Liver (tissue), 9 donors: Measurements from ENCODE around the gene CLCN4. TPM values are rescaled to one million over a fixed set of nuclear protein-coding genes. Genes with fewer than 3 reads are reported as not detected.

ENCODE experiments used
- DNase-seq: peaks from one replicate; pipeline ENCODE4 v3.0.0-alpha.2; 2017; ENCODE audit warnings: low spot score
- H3K27ac ChIP-seq, 2 donors: one replicate each; pipeline ENCODE4 v1.7.0; 2013; ENCODE audit warnings: inconsistent platforms in 2 of 2, low read length in 2 of 2, control low read depth in 1 of 2, low read depth in 1 of 2, mild to moderate bottlenecking in 1 of 2
- H3K27me3 ChIP-seq, 4 donors: one replicate each; pipeline versions ENCODE4 v1.6.1 to v1.7.0; 2013; ENCODE audit warnings: low read length in 3 of 4, inconsistent platforms in 1 of 4, mild to moderate bottlenecking in 1 of 4, moderate library complexity in 1 of 4; ENCODE audit not compliant: control insufficient read depth in 4 of 4, insufficient read depth in 4 of 4
- H3K36me3 ChIP-seq, 4 donors: one replicate each; pipeline versions ENCODE4 v1.6.1 to v1.7.0; 2013; ENCODE audit warnings: low read length in 3 of 4, mild to moderate bottlenecking in 3 of 4, low read depth in 1 of 4, moderate library complexity in 1 of 4; ENCODE audit not compliant: control insufficient read depth in 4 of 4, insufficient read depth in 3 of 4
- H3K4me1 ChIP-seq, 4 donors: one replicate each; pipeline versions ENCODE4 v1.6.1 to v1.7.0; 2013; ENCODE audit warnings: low read length in 3 of 4, mild to moderate bottlenecking in 3 of 4, moderate library complexity in 1 of 4; ENCODE audit not compliant: control insufficient read depth in 4 of 4, insufficient read depth in 4 of 4
- H3K4me3 ChIP-seq, 3 donors: one replicate each; pipeline versions ENCODE4 v1.6.1 to v1.7.0; 2013; ENCODE audit warnings: low read length in 3 of 3, control low read depth in 1 of 3, low read depth in 1 of 3, mild to moderate bottlenecking in 1 of 3
- H3K9ac ChIP-seq, 2 donors: one replicate each; pipeline ENCODE4 v1.7.0; 2013; ENCODE audit warnings: low read length in 2 of 2, mild to moderate bottlenecking in 2 of 2, moderate library complexity in 2 of 2, control low read depth in 1 of 2, low read depth in 1 of 2
- H3K9me3 ChIP-seq, 4 donors: one replicate each; pipeline versions ENCODE4 v1.6.1 to v1.7.0; 2013; ENCODE audit warnings: low read length in 3 of 4; ENCODE audit not compliant: control insufficient read depth in 4 of 4
- EGR1 ChIP-seq, 2 donors: IDR thresholded peaks; 2 replicates each; pipeline ENCODE4 v1.6.1; 2016 to 2018; ENCODE audit warnings: antibody characterized with exemption in 2 of 2, low read depth in 2 of 2
- FOXA2 ChIP-seq: IDR thresholded peaks from 2 replicates; pipeline ENCODE4 v1.6.1; 2016; ENCODE audit warnings: antibody characterized with exemption
- HNF4A ChIP-seq, 2 donors: conservative IDR thresholded peaks; 2 replicates each; pipeline ENCODE4 v1.6.1; 2016; ENCODE audit warnings: antibody characterized with exemption in 2 of 2, mild to moderate bottlenecking in 2 of 2
- HNF4G ChIP-seq: IDR thresholded peaks from 2 replicates; pipeline ENCODE4 v1.6.1; 2016; ENCODE audit warnings: antibody characterized with exemption
- JUND ChIP-seq, 2 donors: IDR thresholded peaks; 2 replicates each; pipeline ENCODE4 v1.6.1; 2016; ENCODE audit warnings: antibody characterized with exemption in 2 of 2
- NR2F2 ChIP-seq: IDR thresholded peaks from 2 replicates; pipeline ENCODE4 v1.6.1; 2016; ENCODE audit warnings: antibody characterized with exemption
- RAD21 ChIP-seq, 2 donors: IDR thresholded peaks; 2 replicates each; pipeline ENCODE4 v1.6.1; 2016; ENCODE audit warnings: antibody characterized with exemption in 2 of 2, mild to moderate bottlenecking in 2 of 2
- RXRA ChIP-seq, 2 donors: IDR thresholded peaks; 2 replicates each; pipeline ENCODE4 v1.6.1; 2017 to 2018; ENCODE audit warnings: antibody characterized with exemption in 2 of 2, mild to moderate bottlenecking in 1 of 2
- SP1 ChIP-seq: IDR thresholded peaks from 2 replicates; pipeline ENCODE4 v1.6.1; 2018; ENCODE audit warnings: antibody characterized with exemption, mild to moderate bottlenecking
- TAF1 ChIP-seq: conservative IDR thresholded peaks from 2 replicates; pipeline ENCODE4 v1.6.1; 2016; ENCODE audit warnings: antibody characterized with exemption, mild to moderate bottlenecking
- YY1 ChIP-seq: IDR thresholded peaks from 2 replicates; pipeline ENCODE4 v1.6.1; 2016; ENCODE audit warnings: antibody characterized with exemption, mild to moderate bottlenecking
- WGBS: extraction: QIAGEN DNeasy Blood & Tissue Kit; methylation state at CpG from one replicate; pipeline ENCODE4 v1.1.7; 2013; 5-methylcytosine and 5-hydroxymethylcytosine counted together
- polyA plus RNA-seq, 2 donors: library from polyadenylated mRNA; stranded (reverse) in 1 of 2; unstranded in 1 of 2; fragments of 200-250 nt in 1 of 2; fragments of >200 nt in 1 of 2; fragmentation: Nextera tagmentation in 1 of 2; extraction: Ambion mirVana in 1 of 2; gene quantifications; one replicate each; pipeline versions ENCODE4 v1.2.1 to v1.2.3, GENCODE V29; 2013 to 2015
- total RNA-seq, 2 donors: library from RNA; depleted of rRNA; stranded (reverse); fragments of >200 nt; gene quantifications; one replicate each; pipeline ENCODE4 v1.2.3, GENCODE V29; 2014
- TF ChIP-seq, protein P1 (sequence below): IDR thresholded peaks from 2 replicates; pipeline ENCODE4 v1.6.1; 2016; ENCODE audit warnings: antibody characterized with exemption
- TF ChIP-seq, protein P2 (sequence below): IDR thresholded peaks from 2 replicates; pipeline ENCODE4 v1.6.1; 2016; ENCODE audit warnings: antibody characterized with exemption
- TF ChIP-seq, protein P3 (sequence below): IDR thresholded peaks from 2 replicates; pipeline ENCODE4 v1.6.1; 2016; ENCODE audit warnings: antibody characterized with exemption, mild to moderate bottlenecking
- TF ChIP-seq, protein P4 (sequence below): IDR thresholded peaks from 2 replicates; pipeline ENCODE4 v1.6.1; 2016; ENCODE audit warnings: antibody characterized with exemption
- TF ChIP-seq, protein P5 (sequence below): fragments of 150-350 bp; IDR thresholded peaks from 2 replicates; pipeline ENCODE4 v1.5.1; 2017; ENCODE audit warnings: improper control_type of control experiment, low read depth, low read length; ENCODE audit not compliant: missing input control
- donor health status: healthy.
- donor health status: healthy.
- donor health status: healthy.
- donor health status: healthy.
- donor health status: healthy.

The CLCN4 gene
- total and polyA plus RNA-seq, 4 donors = 1.5 to 10.9 (median 4.0) TPM

DNA sequence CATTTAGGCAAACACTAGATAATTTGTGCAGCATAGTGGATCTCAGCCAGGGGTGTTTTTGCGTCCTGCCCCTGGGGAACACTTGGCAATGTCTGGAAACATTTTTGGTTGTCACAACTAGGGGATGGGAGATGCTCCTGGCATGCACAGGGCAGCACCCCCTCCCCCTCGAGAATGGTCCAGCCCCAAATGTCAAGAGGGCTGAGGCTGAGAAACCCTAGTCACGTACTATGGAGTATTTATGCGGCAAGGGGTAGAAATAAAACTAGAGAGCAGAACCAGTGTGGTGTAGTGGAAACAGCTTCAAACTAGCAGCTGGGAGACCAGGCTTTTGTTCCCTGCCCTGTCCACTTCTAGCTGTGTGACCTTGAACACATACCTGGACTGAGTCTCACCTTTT, 38.2 kb upstream of the CLCN4 start:
- Histone ChIP-seq H3K9ac (no peak overlapping the region), H3K9me3 (no peaks in the 10 kb centered on the region), H3K27me3 (no peaks in the 10 kb centered on the region), H3K4me1 (peaks cover 0 to 2% (median 0%) of the 10 kb centered on the region in 4 donors), H3K36me3 (peaks cover 0 to 1% (median 0%) of the 10 kb centered on the region in 4 donors), H3K27ac (no peak overlapping the region), H3K4me3 (no peak overlapping the region)
- TF ChIP-seq RAD21 (IDR thresholded peaks at IDR 0.05) = no peak
- no peak for TF ChIP-seq RXRA (IDR thresholded peaks at IDR 0.05)
- TF ChIP-seq YY1 = no peak
- no peak for TF ChIP-seq SP1
- TF ChIP-seq, protein P1, sequence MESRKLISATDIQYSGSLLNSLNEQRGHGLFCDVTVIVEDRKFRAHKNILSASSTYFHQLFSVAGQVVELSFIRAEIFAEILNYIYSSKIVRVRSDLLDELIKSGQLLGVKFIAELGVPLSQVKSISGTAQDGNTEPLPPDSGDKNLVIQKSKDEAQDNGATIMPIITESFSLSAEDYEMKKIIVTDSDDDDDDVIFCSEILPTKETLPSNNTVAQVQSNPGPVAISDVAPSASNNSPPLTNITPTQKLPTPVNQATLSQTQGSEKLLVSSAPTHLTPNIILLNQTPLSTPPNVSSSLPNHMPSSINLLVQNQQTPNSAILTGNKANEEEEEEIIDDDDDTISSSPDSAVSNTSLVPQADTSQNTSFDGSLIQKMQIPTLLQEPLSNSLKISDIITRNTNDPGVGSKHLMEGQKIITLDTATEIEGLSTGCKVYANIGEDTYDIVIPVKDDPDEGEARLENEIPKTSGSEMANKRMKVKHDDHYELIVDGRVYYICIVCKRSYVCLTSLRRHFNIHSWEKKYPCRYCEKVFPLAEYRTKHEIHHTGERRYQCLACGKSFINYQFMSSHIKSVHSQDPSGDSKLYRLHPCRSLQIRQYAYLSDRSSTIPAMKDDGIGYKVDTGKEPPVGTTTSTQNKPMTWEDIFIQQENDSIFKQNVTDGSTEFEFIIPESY = no peak
- no peak for TF ChIP-seq TAF1
- TF ChIP-seq, protein P2, sequence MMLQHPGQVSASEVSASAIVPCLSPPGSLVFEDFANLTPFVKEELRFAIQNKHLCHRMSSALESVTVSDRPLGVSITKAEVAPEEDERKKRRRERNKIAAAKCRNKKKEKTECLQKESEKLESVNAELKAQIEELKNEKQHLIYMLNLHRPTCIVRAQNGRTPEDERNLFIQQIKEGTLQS = no peak
- no peak for TF ChIP-seq JUND (IDR thresholded peaks at IDR 0.05)
- no peak for TF ChIP-seq HNF4G
- TF ChIP-seq, protein P3, sequence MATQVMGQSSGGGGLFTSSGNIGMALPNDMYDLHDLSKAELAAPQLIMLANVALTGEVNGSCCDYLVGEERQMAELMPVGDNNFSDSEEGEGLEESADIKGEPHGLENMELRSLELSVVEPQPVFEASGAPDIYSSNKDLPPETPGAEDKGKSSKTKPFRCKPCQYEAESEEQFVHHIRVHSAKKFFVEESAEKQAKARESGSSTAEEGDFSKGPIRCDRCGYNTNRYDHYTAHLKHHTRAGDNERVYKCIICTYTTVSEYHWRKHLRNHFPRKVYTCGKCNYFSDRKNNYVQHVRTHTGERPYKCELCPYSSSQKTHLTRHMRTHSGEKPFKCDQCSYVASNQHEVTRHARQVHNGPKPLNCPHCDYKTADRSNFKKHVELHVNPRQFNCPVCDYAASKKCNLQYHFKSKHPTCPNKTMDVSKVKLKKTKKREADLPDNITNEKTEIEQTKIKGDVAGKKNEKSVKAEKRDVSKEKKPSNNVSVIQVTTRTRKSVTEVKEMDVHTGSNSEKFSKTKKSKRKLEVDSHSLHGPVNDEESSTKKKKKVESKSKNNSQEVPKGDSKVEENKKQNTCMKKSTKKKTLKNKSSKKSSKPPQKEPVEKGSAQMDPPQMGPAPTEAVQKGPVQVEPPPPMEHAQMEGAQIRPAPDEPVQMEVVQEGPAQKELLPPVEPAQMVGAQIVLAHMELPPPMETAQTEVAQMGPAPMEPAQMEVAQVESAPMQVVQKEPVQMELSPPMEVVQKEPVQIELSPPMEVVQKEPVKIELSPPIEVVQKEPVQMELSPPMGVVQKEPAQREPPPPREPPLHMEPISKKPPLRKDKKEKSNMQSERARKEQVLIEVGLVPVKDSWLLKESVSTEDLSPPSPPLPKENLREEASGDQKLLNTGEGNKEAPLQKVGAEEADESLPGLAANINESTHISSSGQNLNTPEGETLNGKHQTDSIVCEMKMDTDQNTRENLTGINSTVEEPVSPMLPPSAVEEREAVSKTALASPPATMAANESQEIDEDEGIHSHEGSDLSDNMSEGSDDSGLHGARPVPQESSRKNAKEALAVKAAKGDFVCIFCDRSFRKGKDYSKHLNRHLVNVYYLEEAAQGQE = no peak
- TF ChIP-seq NR2F2 = no peak
- TF ChIP-seq EGR1 (IDR thresholded peaks at IDR 0.05; ENCODE audit: low read depth in 2 of 2) = no peak
- no peak for TF ChIP-seq FOXA2
- TF ChIP-seq, protein P4, sequence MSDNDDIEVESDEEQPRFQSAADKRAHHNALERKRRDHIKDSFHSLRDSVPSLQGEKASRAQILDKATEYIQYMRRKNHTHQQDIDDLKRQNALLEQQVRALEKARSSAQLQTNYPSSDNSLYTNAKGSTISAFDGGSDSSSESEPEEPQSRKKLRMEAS = no peak
- TF ChIP-seq, protein P5, sequence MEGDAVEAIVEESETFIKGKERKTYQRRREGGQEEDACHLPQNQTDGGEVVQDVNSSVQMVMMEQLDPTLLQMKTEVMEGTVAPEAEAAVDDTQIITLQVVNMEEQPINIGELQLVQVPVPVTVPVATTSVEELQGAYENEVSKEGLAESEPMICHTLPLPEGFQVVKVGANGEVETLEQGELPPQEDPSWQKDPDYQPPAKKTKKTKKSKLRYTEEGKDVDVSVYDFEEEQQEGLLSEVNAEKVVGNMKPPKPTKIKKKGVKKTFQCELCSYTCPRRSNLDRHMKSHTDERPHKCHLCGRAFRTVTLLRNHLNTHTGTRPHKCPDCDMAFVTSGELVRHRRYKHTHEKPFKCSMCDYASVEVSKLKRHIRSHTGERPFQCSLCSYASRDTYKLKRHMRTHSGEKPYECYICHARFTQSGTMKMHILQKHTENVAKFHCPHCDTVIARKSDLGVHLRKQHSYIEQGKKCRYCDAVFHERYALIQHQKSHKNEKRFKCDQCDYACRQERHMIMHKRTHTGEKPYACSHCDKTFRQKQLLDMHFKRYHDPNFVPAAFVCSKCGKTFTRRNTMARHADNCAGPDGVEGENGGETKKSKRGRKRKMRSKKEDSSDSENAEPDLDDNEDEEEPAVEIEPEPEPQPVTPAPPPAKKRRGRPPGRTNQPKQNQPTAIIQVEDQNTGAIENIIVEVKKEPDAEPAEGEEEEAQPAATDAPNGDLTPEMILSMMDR = no peak
- TF ChIP-seq HNF4A (conservative IDR thresholded peaks at IDR 0.05) = no peak
- no peak for DNase-seq
- WGBS = 86% methylated on average over 4 of the region's 4 CpGs
